GM12873 (cell line): Measurements from ENCODE around the gene ZBTB8OS.

Source experiments
- CTCF ChIP-seq: IDR thresholded peaks from 2 replicates; pipeline ENCODE4 v1.5.1; 2012; ENCODE audit warnings: low read depth, mild to moderate bottlenecking, moderate library complexity, low read length, control low read depth; ENCODE audit not compliant: insufficient read depth; ENCODE audit errors: missing control alignments

Gene ZBTB8OS

GRCh38 chr1:32622806-32623681 lies 27.3 kb downstream of the ZBTB8OS start:
- TF ChIP-seq CTCF = no peak

GRCh38 chr1:32622205-32622604 lies 28.1 kb downstream of the ZBTB8OS start:
- no peak for TF ChIP-seq CTCF

DNA sequence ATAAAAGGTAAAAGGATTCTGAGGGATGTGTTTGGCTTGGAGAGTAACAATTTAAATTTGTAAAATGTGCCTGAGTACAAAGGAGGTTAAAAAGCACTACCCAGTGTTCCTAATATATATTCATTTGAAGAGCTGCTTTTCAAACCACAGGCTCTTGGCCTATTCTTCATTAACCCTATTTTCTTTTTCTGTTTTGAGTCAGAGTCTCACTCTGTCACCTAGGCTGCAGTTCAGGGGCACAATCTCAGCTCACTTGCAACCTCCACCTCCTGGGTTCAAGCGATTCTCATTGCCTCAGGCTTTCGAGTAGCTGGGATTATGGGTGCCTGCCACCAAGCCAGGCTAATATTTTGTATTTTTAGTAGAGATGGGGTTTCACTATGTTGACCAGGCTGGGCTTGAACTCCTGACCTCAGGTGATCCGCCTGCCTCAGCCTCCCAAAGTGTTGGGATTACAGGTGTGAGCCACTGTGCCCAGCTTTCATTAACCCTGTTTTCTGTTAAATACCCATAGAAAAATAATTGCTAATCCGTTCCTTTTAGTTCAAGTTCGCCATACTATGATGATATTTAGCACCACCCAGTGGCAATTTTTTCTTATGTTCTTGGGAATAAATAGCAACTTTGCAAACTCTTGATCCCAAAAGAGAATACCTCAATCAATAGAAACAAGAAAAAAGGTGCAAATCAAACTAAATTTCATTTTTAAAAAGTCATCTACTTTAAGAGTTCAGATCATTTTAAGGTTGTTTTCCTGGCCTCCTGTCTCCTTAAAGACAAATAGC lies 30.5 kb downstream of the ZBTB8OS start:
- no peak for TF ChIP-seq CTCF

DNA sequence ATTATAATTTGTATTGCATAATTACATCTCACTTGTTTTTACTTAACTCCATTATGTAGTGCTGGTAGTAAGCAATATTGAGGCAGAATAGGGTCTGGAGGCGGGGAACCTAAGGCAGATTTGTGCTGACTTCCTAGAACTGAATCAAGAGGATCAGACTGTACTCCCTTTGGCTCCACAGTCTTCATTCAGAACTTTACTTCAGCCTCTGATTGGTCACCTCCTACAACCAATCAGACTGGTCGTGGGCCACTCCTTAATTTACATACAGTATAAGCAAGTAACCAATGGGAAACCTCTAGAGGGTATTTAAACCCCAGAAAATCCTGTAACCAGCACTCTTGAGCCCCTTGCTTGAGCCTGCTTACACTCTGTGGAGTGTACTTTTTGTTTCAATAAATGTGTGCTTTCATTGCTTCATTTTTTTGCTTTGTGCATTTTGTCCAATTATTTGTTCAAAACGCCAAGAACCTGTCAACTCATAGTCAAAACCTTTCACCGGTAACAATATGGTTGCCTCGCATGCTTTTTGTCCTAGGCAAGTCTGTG lies 31.6 kb downstream of the ZBTB8OS start:
- no peak for TF ChIP-seq CTCF

GRCh38 chr1:32613472-32613871 lies 36.9 kb downstream of the ZBTB8OS start:
- no peak for TF ChIP-seq CTCF

- peak; percentile 37 for TF ChIP-seq CTCF
Measured at GRCh38 chr1:32612189-32612881, 38.0 kb downstream of the ZBTB8OS start.

GRCh38 chr1:32611859-32612188 lies 38.5 kb downstream of the ZBTB8OS start:
- TF ChIP-seq CTCF = no peak
